Stimulated activated naive B cell treated with anti-CD40 and anti-IgM and Interleukin-4, amounts not matched to agents 10 μg/mL and 1 μg/mL and 100 μg/mL, for 72 hours (primary cell): Measurements from ENCODE around the gene PPP4C.

ENCODE experiments used
- ATAC-seq, 2 donors: fragments of 150-1000 bp; cut with Tn5 transposase; replicated peaks; 2 replicates each; pipeline ENCODE4 v1.10.0; 2021; ENCODE audit warnings: moderate library complexity in 1 of 2
- DNase-seq: peaks from one replicate; pipeline ENCODE4 v3.0.0; 2021
- H3K27ac Mint-ChIP-seq: one replicate; pipeline ENCODE4 v1.8.0; 2022; ENCODE audit warnings: mild to moderate bottlenecking, mixed read lengths
- H3K27me3 Mint-ChIP-seq, 2 donors: one replicate each; pipeline ENCODE4 v1.8.0; 2022; ENCODE audit warnings: mixed read lengths in 2 of 2
- H3K36me3 Mint-ChIP-seq, 2 donors: one replicate each; pipeline ENCODE4 v1.8.0; 2022; ENCODE audit warnings: mixed read lengths in 2 of 2, mild to moderate bottlenecking in 1 of 2
- H3K4me1 Mint-ChIP-seq, 2 donors: one replicate each; pipeline ENCODE4 v1.8.0; 2022; ENCODE audit warnings: mixed read lengths in 2 of 2, mild to moderate bottlenecking in 1 of 2
- H3K4me3 Mint-ChIP-seq, 2 donors: one replicate each; pipeline ENCODE4 v1.8.0; 2022; ENCODE audit warnings: mild to moderate bottlenecking in 2 of 2, mixed read lengths in 2 of 2, moderate library complexity in 1 of 2
- H3K9me3 Mint-ChIP-seq, 2 donors: one replicate each; pipeline ENCODE4 v1.8.0; 2022; ENCODE audit warnings: mixed read lengths in 2 of 2, mild to moderate bottlenecking in 1 of 2

The PPP4C gene

DNA sequence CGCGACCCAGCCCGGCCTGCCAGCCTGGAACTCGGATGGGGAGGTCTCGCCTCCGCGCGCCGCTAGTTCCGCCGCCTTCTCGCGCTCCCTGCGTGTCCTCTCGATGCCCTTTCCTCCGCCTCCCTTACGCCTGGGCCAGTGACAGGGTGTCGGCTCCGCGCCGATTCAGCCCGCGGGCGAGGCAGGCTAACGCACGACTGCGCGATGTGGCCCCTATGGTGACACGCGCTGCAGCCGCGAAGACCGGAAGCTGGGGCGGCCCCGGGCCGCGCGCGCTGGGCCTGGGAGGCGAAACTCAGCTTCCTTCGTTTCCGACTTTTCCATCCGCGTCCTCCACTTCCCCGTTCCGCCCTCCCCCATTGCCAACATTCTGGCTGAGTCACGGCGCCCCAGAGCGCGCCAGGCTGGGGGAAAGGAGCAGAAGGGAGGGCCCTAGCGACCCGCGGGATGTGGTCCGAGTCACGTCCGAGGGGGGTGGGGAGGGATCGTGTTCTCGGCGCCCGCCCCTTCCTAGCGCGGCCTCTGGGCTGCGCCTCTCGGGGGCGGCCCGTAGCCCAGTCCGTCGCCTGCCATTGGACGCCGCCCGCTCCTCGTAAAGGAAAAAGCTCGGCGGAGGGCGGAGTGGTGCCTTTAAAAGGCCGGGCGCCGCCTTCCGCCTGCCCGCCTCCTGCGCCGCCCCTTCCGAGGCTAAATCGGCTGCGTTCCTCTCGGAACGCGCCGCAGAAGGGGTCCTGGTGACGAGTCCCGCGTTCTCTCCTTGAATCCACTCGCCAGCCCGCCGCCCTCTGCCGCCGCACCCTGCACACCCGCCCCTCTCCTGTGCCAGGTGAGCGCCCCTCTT, 10.5 kb upstream of the PPP4C start, which contains the start of gene ALDOA:
Gene ALDOA (plus strand): TSS at position 659 of the 841 bp plus-strand sequence. CDS start 1,138 bp downstream, outside the sequence.
- Mint-ChIP-seq H3K4me1 (peaks cover 34 to 54% of the 10 kb centered on the region in 2 donors), H3K36me3 (peaks cover 39 to 53% of the 10 kb centered on the region in 2 donors), H3K9me3 (no peaks in the 10 kb centered on the region), H3K4me3 (peak within 1 kb of the TSS; percentile 89 to 95), H3K27ac (peak within 1 kb of the TSS; percentile 99), H3K27me3 (no peaks in the 10 kb centered on the region)
- peak; percentile 95 for DNase-seq
- peak; percentile 85 to 88 for ATAC-seq

DNA sequence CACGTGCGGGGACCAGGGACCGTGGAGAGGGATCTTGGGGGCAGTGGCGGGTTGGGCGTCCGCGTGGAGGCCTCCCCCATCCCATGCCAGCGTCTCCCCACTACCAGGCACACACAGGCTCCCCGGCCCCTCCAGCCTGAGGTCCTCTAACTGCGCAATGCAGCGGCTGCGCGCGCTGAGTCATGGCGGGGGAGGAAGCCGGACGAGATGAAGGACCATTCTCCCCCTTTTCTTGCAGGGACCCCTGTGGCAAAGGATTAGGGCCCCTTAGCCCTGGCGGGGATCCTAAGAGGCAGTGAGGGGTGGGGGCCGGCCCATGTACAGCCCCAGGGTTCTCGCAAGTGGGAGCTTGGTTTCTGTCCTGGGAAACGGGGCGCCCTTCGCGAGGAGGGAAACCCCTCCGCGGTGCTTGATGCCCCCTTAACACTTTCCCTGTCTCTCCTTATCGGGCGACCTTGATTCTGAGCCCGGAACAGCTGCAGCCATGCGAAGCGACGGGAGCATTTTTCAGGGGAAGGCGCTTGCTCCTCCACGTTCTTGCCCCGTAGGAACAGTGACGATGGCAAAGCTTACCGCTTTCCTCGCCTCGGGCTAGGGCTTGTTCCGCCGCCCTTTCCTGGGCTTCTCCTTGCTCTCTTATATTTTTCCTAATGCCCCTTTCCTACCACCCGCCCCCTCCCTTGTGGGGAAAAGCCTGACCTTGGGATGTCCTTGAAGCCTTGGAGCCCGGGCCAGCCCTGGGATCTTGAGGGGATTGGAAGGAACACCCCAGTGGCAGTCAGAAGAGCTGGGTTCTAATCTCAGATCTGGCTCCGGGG, 9.6 kb upstream of the PPP4C start:
- peaks cover 28 to 49% of the 10 kb centered on the region in 2 donors for H3K4me1 Mint-ChIP-seq
- H3K36me3 Mint-ChIP-seq: peaks cover 46 to 55% of the 10 kb centered on the region in 2 donors
- ATAC-seq (no peak), DNase-seq (no peak)
- peak overlapping the region; percentile 89 to 95 for H3K4me3 Mint-ChIP-seq
- H3K27ac Mint-ChIP-seq: peak overlapping the region; percentile 99
- no peaks in the 10 kb centered on the region for H3K27me3 Mint-ChIP-seq
- H3K9me3 Mint-ChIP-seq: no peaks in the 10 kb centered on the region

GRCh38 chr16:30066761-30067583, 8.8 kb upstream of the PPP4C start:
- DNase-seq (no peak), ATAC-seq (no peak)
- H3K36me3 Mint-ChIP-seq: peaks cover 53 to 61% of the 10 kb centered on the region in 2 donors
- peak overlapping the region; percentile 99 for H3K27ac Mint-ChIP-seq
- peaks cover 27 to 48% of the 10 kb centered on the region in 2 donors for H3K4me1 Mint-ChIP-seq
- peak overlapping the region; percentile 89 to 95 for H3K4me3 Mint-ChIP-seq
- no peaks in the 10 kb centered on the region for H3K9me3 Mint-ChIP-seq
- H3K27me3 Mint-ChIP-seq: no peaks in the 10 kb centered on the region

- H3K9me3 Mint-ChIP-seq: no peaks in the 10 kb centered on the region
- peak overlapping the region; percentile 99 for H3K27ac Mint-ChIP-seq
- DNase-seq: no peak
- no peaks in the 10 kb centered on the region for H3K27me3 Mint-ChIP-seq
- ATAC-seq: no peak
- peaks cover 55 to 65% of the 10 kb centered on the region in 2 donors for H3K36me3 Mint-ChIP-seq
- peak overlapping the region; percentile 89 to 95 for H3K4me3 Mint-ChIP-seq
- H3K4me1 Mint-ChIP-seq: peaks cover 27 to 48% of the 10 kb centered on the region in 2 donors
Observed at GRCh38 chr16:30067584-30067916, 8.2 kb upstream of the PPP4C start.

- no peak for ATAC-seq
- Mint-ChIP-seq H3K4me3 (peak overlapping the region in 1 of 2 donors; percentile 29), H3K27ac (peak overlapping the region; percentile 62), H3K36me3 (peaks cover 55 to 66% of the 10 kb centered on the region in 2 donors), H3K4me1 (peaks cover 26 to 47% of the 10 kb centered on the region in 2 donors), H3K9me3 (no peaks in the 10 kb centered on the region), H3K27me3 (no peaks in the 10 kb centered on the region)
- no peak for DNase-seq
Observed at GRCh38 chr16:30068333-30068732, 7.5 kb upstream of the PPP4C start.

DNA sequence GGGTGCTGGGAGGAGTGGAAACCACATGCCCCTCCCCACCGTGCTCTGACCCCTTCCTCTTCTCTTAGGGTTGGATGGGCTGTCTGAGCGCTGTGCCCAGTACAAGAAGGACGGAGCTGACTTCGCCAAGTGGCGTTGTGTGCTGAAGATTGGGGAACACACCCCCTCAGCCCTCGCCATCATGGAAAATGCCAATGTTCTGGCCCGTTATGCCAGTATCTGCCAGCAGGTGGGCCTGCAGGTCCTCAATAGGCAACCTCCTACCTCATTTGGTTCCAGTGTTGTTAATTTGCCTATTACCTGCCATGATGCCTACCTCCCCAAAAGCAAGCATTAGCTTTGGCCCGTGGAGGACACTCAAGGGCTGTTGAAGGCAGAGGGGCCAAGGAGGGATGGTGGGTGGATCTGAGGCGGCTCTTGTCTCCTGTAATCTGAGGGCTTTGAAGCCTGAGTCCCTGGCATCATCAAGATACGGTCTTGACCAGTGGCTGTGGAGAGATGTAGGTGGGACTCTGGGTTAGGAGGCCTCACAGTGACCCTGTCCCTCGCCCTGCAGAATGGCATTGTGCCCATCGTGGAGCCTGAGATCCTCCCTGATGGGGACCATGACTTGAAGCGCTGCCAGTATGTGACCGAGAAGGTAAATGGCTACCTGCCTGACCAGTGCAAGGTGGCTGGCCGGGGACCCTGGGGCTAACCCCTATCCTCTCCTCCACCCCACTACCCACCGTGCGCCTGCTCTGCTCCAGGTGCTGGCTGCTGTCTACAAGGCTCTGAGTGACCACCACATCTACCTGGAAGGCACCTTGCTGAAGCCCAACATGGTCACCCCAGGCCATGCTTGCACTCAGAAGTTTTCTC, 6.8 kb upstream of the PPP4C start:
- H3K4me1 Mint-ChIP-seq: peaks cover 22 to 41% of the 10 kb centered on the region in 2 donors
- H3K36me3 Mint-ChIP-seq: peaks cover 59 to 72% of the 10 kb centered on the region in 2 donors
- no peaks in the 10 kb centered on the region for H3K9me3 Mint-ChIP-seq
- DNase-seq (no peak), ATAC-seq (no peak)
- peak overlapping the region in 1 of 2 donors; percentile 29 for H3K4me3 Mint-ChIP-seq
- peak overlapping the region; percentile 47 for H3K27ac Mint-ChIP-seq
- no peaks in the 10 kb centered on the region for H3K27me3 Mint-ChIP-seq

GRCh38 chr16:30069611-30070462, 6.0 kb upstream of the PPP4C start:
- no peak for ATAC-seq
- Mint-ChIP-seq H3K27ac (peak overlapping the region; percentile 76), H3K9me3 (no peaks in the 10 kb centered on the region)

DNA sequence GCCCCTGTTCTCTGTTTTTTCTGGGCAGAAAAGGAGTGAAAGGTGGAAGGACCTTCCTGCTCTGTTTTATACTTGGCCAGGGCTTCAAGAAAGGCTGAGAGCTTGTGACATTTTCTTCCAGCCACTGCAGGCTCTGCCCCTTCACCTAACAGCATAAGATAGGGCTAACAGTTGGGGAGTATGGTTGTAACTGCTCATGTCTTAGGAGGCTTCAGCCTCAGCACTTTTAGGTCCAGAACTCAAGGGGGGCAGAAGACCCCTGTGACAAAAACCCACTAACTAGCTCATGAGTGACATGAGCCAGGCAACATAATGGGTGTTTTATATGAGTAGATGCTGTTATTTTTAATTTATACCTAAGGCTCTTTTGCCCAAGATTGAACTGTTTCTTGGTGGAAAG, 5.3 kb upstream of the PPP4C start:
- no peak overlapping the region for H3K4me3 Mint-ChIP-seq
- H3K9me3 Mint-ChIP-seq: no peaks in the 10 kb centered on the region
- H3K4me1 Mint-ChIP-seq: peaks cover 22 to 39% of the 10 kb centered on the region in 2 donors
- H3K27me3 Mint-ChIP-seq: no peaks in the 10 kb centered on the region
- H3K36me3 Mint-ChIP-seq: peaks cover 61 to 65% of the 10 kb centered on the region in 2 donors
- ATAC-seq: no peak
- H3K27ac Mint-ChIP-seq: peak overlapping the region; percentile 76
- no peak for DNase-seq

More at GRCh38 chr16:30069611-30070462, 6.0 kb upstream of the PPP4C start:
- H3K4me3 Mint-ChIP-seq: peak overlapping the region in 1 of 2 donors; percentile 21
- peaks cover 61 to 71% of the 10 kb centered on the region in 2 donors for H3K36me3 Mint-ChIP-seq
- H3K4me1 Mint-ChIP-seq: peaks cover 24 to 39% of the 10 kb centered on the region in 2 donors
- H3K27me3 Mint-ChIP-seq: no peaks in the 10 kb centered on the region
- DNase-seq: no peak

- no peaks in the 10 kb centered on the region for H3K9me3 Mint-ChIP-seq
- peak overlapping the region; percentile 99 for H3K27ac Mint-ChIP-seq
- peak; percentile 48 to 51 for ATAC-seq
- H3K36me3 Mint-ChIP-seq: peaks cover 33 to 60% of the 10 kb centered on the region in 2 donors
- peaks cover 24 to 41% of the 10 kb centered on the region in 2 donors for H3K4me1 Mint-ChIP-seq
- H3K4me3 Mint-ChIP-seq: peak overlapping the region; percentile 89 to 99
- no peak for DNase-seq
- no peaks in the 10 kb centered on the region for H3K27me3 Mint-ChIP-seq
Observed at GRCh38 chr16:30076276-30076791, 540 bp downstream of the PPP4C start.

DNA sequence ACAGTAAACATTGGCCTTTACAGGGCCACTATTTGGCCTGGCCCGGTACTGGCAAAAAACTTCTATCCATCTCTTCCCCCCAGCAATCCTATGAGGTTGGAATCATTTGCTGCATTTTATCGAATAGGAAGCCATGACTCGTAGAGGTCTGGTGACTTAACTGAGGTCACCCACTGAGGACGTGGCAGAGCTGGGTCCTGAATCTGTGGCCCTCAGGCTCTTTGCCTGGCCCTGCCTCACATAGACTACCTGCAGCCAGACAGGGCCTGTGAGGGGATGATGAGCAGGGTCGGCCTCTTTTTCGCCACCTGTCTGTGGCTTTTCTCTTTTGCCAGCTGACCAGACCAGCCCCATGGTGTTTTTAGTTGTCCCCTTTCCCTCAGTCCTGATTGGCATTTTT, 1.9 kb downstream of the PPP4C start:
- H3K4me1 Mint-ChIP-seq: peaks cover 25 to 41% of the 10 kb centered on the region in 2 donors
- peaks cover 33 to 61% of the 10 kb centered on the region in 2 donors for H3K36me3 Mint-ChIP-seq
- DNase-seq: no peak

GRCh38 chr16:30078744-30079143, 3.0 kb downstream of the PPP4C start:
- Mint-ChIP-seq H3K36me3 (peaks cover 40 to 61% of the 10 kb centered on the region in 2 donors), H3K27me3 (no peaks in the 10 kb centered on the region), H3K27ac (no peak overlapping the region)

More for the DNA sequence above, 1.9 kb downstream of the PPP4C start:
- Mint-ChIP-seq H3K9me3 (no peaks in the 10 kb centered on the region), H3K4me3 (peak overlapping the region in 1 of 2 donors; percentile 13), H3K27ac (peak overlapping the region; percentile 56), H3K27me3 (no peaks in the 10 kb centered on the region)
- no peak for ATAC-seq

GRCh38 chr16:30079480-30079879, 3.7 kb downstream of the PPP4C start:
- H3K27me3 Mint-ChIP-seq: no peaks in the 10 kb centered on the region
- H3K27ac Mint-ChIP-seq: no peak overlapping the region
- DNase-seq (no peak), ATAC-seq (no peak)
- H3K36me3 Mint-ChIP-seq: peaks cover 41 to 58% of the 10 kb centered on the region in 2 donors
- H3K4me1 Mint-ChIP-seq: peaks cover 25 to 41% of the 10 kb centered on the region in 2 donors
- no peak overlapping the region for H3K4me3 Mint-ChIP-seq
- H3K9me3 Mint-ChIP-seq: no peaks in the 10 kb centered on the region

More at GRCh38 chr16:30078744-30079143, 3.0 kb downstream of the PPP4C start:
- no peak for ATAC-seq
- H3K9me3 Mint-ChIP-seq: no peaks in the 10 kb centered on the region
- H3K4me3 Mint-ChIP-seq: no peak overlapping the region
- H3K4me1 Mint-ChIP-seq: peaks cover 25 to 41% of the 10 kb centered on the region in 2 donors
- DNase-seq: no peak
